ENCODE data around the gene FAM174C.

The FAM174C gene

GRCh38 chr19:1263188-1263587 is 12.1 kb upstream of the FAM174C start:
- DNase-seq, result no peak

GRCh38 chr19:1264801-1265614 is 10.3 kb upstream of the FAM174C start:
- no peak for DNase-seq

- DNase-seq, result no peak
Observed at GRCh38 chr19:1265615-1266128, 9.7 kb upstream of the FAM174C start.

- peak; percentile 77 for DNase-seq
Observed at GRCh38 chr19:1266129-1266915, 9.0 kb upstream of the FAM174C start.

- peak; percentile 64 for DNase-seq
Observed at GRCh38 chr19:1266916-1267476, 8.3 kb upstream of the FAM174C start.

- no peak for DNase-seq
Observed at GRCh38 chr19:1267477-1268225, 7.7 kb upstream of the FAM174C start.

- DNase-seq, result no peak
Observed at GRCh38 chr19:1268226-1269064, 6.9 kb upstream of the FAM174C start.

- DNase-seq, result peak; percentile 99
Observed at GRCh38 chr19:1269065-1269477, 6.3 kb upstream of the FAM174C start, which contains the start of gene CIRBP. CIRBP (plus strand) TSS chr19:1269332; CDS start chr19:1270934, 1,602 bp downstream.

GRCh38 chr19:1269478-1270212 is 5.7 kb upstream of the FAM174C start:
- peak; percentile 83 for DNase-seq

- DNase-seq, result no peak
Observed at GRCh38 chr19:1270213-1270853, 5.0 kb upstream of the FAM174C start.

- DNase-seq, result no peak
Observed at GRCh38 chr19:1270854-1271527, 4.3 kb upstream of the FAM174C start.

GRCh38 chr19:1271528-1272422 is 3.6 kb upstream of the FAM174C start:
- no peak for DNase-seq

GRCh38 chr19:1272423-1273262 is 2.7 kb upstream of the FAM174C start:
- DNase-seq, result no peak

GRCh38 chr19:1273263-1274041 is 1.9 kb upstream of the FAM174C start:
- no peak for DNase-seq

- no peak for DNase-seq
Observed at GRCh38 chr19:1274081-1274851, 1.1 kb upstream of the FAM174C start.

- DNase-seq, result no peak
Observed at GRCh38 chr19:1274852-1275259, 474 bp upstream of the FAM174C start.
